LNCAP (cell line): ENCODE measurements around the gene IL1R1.

Source experiments
- TF ChIP-seq, protein P1 (sequence below): fragments of 450-650 bp; IDR thresholded peaks from 2 replicates; pipeline ENCODE4 v1.5.1; 2017; ENCODE audit warnings: mild to moderate bottlenecking

IL1R1 gene

DNA sequence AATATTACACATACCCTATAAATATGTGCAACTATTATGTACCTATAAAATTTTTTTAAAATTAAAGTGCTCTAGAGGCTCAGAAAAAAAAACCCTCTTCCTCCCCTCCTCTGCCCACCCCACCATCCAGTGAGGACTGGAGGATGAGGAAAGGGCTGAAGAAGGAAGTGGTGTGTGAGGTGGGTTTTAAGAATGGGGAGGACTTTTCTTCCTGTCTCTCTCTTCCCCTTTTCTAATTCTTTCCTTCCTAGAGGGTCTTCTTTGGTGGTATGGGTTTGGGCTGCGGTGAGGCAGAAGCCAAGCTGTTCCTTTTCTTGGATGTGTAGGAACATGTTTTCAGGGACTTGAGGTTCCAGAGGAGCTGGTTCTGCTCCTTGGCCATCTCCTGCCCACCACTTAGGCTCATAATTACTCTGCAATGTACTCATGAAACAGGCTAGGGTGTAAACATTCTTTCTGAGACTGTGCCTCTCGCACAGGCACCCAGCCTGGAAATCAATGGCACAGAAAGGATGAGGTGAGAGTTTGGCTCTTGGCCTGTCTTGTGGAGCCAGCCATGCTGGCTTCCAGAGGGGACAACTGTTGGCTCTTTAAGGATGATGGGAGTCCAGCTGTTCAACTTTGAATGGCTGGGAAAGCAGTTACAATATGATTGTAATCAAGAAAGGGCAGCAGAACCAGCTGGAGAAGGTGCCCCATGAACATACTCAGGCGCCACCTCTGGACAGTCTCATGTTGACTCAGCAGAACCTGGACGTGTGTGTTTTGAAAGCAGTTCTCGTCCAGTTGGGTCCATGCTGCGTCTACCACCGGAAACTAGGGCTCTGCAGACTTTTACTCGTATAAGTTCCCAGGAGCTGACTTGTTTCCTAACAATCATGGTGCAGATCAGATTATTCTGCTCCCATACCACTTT lies 82.5 kb downstream of the IL1R1 start:
- TF ChIP-seq, protein P1, sequence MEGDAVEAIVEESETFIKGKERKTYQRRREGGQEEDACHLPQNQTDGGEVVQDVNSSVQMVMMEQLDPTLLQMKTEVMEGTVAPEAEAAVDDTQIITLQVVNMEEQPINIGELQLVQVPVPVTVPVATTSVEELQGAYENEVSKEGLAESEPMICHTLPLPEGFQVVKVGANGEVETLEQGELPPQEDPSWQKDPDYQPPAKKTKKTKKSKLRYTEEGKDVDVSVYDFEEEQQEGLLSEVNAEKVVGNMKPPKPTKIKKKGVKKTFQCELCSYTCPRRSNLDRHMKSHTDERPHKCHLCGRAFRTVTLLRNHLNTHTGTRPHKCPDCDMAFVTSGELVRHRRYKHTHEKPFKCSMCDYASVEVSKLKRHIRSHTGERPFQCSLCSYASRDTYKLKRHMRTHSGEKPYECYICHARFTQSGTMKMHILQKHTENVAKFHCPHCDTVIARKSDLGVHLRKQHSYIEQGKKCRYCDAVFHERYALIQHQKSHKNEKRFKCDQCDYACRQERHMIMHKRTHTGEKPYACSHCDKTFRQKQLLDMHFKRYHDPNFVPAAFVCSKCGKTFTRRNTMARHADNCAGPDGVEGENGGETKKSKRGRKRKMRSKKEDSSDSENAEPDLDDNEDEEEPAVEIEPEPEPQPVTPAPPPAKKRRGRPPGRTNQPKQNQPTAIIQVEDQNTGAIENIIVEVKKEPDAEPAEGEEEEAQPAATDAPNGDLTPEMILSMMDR: no peak

DNA sequence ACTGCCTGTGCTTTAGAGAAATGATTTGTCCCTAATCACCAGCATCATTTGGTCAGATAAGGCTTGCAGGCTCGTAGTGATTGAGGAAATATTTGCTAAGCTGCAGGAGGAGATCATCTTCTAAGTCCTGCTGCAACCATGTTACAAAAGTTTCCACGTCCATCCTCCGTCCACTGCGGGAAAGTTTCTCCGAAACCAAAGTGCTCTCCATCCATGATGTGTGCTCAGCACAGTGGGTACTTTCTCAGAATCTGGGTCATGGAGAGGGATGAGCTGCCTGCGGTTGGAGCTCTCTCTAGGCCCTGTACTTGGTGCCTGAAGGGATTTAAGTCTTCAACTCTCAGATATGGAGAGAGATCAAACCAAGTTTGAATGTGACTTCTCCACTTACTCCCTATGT lies 83.6 kb downstream of the IL1R1 start:
- TF ChIP-seq, protein P1: no peak

DNA sequence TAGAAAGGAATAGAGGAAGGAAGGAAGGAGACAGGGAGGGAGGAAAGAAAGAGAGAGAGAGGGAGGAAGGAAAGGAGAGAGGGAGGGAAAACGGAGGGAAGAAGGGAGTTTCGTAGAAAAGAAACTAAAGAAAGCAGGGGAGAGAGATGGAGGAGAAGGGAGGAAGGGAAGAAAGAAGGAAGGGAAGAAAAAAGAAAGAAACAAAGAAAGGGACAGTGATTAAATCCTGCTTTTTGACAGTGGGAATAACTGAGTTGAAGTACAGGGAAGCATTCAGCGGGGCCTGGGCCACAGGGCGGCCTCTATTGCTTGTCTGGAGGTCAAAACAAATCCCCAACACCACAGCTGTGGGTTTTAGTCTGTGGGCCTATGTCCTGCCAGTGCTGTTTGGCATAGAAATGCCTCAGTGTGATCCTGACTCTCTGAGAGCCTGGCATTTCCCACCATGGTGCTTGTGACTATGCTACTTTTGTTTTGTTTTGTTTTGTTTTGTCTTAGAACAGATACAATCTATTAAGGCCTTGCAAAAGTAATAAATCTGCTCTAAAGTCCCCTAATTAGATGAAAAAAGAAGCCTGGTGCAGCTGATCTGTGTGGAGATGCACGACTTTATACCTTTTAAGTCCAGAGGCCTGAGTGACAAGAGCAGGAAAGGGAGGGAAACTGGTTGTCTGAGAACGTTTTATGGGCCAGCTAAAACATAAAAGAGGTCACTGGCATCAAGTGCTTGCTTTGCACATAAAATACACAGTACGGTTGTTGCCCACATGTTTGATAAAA lies 84.3 kb downstream of the IL1R1 start:
- TF ChIP-seq, protein P1: no peak

DNA sequence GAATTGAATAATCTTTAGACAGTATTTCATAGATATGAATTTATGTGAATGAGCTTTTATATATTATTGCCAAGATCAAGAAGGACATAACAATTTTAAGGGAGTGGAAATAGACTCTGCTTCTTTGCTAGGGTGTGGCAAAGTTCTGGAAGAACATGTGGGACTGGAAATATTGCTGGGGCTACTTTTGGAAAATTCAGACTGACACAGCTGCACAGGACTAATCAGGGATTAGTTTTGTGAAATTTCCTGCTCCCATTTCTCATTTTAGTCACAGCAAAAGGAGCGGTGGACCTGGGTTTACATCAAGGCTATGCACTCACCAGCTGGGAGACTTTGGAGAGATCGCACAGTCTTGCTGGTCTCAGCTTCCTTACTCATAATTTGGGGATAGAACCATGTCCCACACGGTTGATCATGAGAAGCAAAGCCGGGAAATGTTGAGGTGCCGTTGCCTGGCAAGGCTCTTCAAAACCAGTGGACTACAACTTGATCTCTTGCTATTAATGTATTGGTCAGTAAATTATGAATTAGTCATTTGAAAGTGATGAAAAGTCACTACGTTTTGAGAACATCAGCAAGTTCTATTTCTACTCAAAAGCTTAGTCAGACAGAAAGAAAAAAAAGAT lies 86.7 kb downstream of the IL1R1 start:
- TF ChIP-seq, protein P1: no peak
